ELF-1 (cell line): Measurements from ENCODE around the gene FYN.

Experiments
- DNase-seq: peaks from one replicate; pipeline ENCODE4 v3.0.0-alpha.2; 2016; ENCODE audit warnings: low read depth, low spot score

FYN gene

GRCh38 chr6:111710911-111711310 lies 162.3 kb downstream of the FYN start:
- no peak for DNase-seq

- no peak for DNase-seq
These were observed 162.8 kb downstream of the FYN start for GRCh38 chr6:111710439-111710838.

GRCh38 chr6:111709615-111710398 lies 163.4 kb downstream of the FYN start:
- DNase-seq: peak; percentile 38

DNA sequence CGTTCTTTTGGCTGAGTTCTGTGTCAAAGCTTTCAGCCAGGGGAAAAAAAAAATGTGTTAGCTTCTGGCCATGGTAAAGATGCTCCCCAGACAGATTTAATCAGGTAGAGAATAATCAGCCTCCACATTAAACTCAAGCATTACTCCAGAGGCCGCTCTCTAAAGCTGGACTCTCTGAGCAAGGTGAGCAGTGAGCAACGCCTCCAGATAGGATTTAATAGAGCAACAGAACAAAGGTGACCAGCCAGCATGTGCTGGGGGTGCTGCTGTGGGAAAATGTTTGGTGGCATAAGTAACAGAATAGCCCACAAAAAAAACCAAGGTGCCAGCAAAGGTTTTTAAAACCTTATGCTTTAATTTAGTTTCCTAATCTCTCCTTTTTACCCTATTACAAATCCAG lies 164.1 kb downstream of the FYN start:
- DNase-seq: no peak

GRCh38 chr6:111707773-111708172 lies 165.5 kb downstream of the FYN start:
- no peak for DNase-seq

DNA sequence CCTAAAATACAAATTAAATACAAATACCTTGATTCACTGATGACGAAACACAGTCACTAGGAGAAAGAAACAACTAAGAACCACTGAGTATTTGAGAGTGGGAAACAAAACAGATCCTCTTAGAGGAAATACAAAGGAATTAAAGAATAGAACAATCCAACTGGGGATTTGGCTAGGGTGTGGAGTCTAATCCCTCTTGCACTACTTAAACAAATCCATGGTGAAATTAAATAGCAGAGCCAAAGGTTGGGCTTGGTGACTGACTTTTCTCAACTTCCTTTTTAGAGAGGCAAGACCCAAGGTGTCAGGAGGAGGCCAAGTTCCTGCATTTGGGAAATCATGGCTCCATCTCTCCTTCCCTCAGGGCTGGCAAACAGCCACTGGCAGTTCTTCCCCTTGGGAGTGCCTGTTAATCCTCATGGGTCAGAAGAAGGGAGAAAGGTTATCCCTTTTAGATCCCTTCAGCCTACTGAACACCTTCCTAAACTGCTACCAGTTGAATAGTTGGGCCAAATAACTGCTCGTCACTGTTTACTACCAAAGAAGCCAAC lies 166.3 kb downstream of the FYN start:
- DNase-seq: no peak

DNA sequence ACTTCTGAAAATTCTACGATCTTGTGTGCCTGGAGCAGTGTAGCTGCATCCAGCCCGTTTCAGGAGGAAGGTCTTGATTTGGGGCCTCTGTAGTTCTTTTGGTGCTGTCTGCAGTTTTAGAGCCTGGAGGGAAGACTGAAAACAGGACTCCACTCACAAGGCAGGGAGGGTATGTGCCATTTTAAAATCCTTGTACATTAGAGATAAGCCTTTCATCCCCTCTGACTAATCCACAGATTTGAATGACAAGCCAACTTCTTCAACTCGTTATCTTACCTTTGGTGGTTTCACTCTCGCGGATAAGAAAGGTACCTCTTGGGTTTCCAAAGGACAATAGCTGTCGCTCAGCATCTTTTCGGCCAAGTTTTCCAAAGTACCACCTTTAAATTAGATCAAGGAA lies 169.5 kb downstream of the FYN start:
- no peak for DNase-seq

DNA sequence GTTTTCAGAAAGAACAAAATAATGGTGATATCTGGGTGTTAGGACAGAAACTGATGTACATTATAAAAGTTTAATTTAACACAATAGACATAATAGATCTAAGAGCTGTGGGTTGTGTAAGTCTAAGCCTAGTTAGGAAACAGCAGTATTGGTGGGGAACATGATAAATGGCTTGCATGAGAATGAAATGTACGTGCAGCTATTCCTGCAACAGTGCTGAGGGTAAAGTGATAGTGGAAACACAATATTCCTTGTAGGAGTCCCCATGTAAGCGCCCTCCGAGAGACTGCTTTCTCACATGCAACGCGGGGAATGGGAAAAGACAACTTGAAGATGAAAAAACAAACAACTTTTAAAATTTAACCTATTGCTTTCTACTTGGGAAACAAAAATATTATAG lies 171.0 kb downstream of the FYN start:
- DNase-seq: no peak

GRCh38 chr6:111701146-111701545 lies 172.1 kb downstream of the FYN start:
- DNase-seq: no peak

GRCh38 chr6:111700135-111700690 lies 173.0 kb downstream of the FYN start:
- DNase-seq: no peak

GRCh38 chr6:111699123-111699522 lies 174.1 kb downstream of the FYN start:
- no peak for DNase-seq

DNA sequence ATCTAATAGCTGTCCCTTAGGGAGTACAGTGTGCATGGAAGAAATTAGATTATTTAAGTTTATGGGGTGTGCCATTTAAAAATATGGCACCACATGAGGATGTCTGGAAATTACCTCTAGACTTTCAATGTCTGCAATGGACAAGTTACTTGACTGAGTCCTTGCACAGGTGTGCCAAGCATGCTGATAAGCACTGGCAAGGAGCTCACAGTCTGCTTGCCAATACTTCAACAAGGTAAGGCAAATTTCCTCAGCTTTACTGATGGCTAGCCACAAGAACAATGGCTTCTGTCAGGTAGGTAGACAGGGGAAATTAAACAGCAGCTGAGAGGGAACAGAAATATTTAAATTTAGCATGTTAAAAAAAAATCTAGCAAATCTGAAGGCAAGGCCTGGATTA lies 176.4 kb downstream of the FYN start:
- DNase-seq: no peak

DNA sequence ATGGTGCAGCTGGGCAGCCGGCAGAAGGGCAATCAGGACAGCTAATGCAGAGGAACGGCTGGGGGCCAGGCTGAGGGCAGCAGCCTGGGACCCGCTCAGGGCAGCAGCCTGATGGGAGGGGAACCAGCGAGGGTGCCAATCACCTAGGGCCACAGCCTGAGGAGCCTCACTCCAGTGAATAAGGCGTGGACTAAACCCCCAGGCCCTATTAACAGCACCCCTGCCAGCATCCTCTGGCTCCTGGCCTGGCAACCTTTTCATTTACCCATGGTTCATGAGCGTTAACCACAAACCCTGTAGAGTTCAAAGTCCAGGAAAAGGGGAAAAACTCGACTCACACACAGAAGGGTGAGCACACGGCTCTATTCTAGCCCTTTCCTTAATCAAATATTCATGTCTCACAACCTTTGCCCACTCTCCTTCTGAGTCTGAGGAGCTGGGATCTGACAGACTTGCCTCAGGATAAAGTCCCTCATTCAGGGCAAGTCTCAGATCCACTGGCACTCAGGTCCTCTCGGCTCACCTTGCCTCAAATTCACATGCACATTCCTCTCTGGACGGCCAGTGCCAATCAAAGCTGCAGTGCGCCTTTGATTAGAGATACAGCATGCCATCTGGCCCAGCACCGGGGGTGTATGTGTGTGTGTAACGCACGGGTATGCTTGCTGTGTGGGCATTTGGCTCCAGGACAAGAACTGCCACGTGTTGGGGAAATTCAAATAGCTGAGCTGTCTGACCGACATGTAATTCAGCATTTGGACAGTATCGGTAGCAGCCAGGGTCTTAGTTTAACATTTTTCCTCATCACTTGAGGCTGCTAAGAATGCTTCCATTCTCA lies 180.7 kb downstream of the FYN start:
- DNase-seq: no peak

DNA sequence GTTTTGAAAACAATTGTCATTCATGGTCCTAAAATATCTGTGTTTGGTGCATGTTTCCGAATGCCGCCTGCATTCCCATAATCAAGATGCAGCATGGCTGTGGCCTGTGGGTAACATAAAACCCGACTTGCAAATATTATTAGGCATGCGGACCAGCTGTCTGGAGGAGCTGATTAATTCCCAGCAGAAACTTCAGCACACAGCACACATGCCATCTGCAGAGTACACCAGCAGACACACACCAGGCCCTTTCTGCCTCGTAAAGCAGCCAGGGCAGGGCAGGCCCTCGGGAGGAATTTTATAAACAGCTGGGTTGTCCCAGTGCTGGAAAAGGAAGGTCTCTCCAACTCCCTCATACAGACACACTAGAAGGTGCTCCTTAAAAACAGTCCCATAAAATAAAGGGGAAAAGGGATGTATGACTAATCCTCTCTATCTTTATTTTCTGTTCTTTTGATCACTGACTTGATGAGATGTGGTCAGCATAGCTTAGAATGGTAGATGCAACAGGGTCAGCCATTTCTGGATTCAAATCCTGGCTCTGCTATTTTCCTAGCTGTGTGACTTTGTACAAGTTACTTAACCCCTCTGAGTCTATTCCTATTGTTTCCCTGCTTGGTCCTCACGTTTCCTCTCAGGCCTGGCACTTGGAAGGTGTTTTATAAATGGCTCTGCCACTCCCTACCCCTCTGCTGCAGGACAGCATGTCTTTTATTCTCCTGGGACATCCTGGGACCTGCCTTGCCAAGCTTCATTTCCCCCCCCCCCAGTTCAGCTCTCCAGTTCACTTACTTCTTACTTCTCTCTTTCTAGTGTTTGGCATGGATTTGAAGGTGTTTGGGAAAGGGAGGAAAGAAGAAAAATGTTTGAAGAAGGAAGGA lies 181.7 kb downstream of the FYN start:
- DNase-seq: peak; percentile 27

DNA sequence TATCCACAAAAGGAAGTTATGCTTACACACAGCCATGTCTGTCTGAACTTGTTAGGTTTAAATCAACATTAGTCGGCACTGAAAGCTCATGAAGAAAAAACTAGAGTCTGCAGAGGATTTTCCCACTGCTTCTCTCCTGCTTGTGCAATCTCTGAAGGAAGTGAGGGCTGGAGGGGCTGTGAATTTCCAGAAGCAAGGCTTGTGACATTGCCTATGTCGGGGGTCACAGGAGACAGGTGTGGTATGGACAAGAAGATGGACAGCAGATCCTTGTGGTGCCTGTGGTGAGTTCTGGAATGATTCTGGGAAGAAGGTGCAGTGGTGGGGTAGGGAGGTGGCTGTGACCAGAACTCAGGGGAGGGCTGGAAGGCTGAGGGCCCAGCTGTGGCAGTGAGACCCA lies 183.3 kb downstream of the FYN start:
- no peak for DNase-seq

DNA sequence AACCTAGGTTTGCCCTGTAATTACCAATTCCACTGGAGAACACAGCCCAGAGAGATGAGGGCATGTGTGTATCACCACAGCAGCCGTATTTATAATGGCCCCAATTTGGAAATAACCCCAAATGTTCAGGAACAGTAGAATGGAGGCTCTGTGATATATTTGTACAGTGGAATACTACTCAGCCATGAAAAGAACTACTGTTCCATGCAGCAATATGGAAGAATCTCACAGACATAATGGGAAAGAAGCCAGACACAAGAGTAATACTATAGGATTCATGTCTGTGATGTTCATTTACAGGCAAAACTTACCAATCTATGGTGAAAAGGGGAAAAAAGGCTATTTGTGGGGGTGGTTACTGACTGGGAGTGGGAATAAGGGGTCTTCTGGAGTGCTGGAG lies 183.8 kb downstream of the FYN start:
- DNase-seq: no peak

DNA sequence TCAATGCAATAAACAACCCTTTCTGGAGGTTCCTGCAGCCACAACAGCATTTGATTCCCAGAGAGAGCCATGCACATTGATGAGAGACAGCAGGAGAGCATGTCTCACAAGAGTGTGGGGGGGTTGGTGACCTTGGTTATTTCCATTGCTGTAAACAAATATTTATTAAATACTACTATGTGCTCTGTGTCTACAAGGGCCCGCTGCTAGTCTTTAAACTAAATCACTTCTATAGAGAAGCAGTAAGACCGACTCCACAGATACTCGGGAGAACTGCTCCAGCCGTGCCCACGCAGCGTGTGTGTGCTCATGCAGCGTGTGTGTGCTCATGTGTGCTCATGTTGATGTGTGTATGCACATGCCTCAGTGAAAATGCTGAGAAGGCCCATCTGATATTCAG lies 184.9 kb downstream of the FYN start:
- no peak for DNase-seq

GRCh38 chr6:111687652-111688051 lies 185.6 kb downstream of the FYN start:
- no peak for DNase-seq

- no peak for DNase-seq
These were observed 186.4 kb downstream of the FYN start for GRCh38 chr6:111686932-111687266.

DNA sequence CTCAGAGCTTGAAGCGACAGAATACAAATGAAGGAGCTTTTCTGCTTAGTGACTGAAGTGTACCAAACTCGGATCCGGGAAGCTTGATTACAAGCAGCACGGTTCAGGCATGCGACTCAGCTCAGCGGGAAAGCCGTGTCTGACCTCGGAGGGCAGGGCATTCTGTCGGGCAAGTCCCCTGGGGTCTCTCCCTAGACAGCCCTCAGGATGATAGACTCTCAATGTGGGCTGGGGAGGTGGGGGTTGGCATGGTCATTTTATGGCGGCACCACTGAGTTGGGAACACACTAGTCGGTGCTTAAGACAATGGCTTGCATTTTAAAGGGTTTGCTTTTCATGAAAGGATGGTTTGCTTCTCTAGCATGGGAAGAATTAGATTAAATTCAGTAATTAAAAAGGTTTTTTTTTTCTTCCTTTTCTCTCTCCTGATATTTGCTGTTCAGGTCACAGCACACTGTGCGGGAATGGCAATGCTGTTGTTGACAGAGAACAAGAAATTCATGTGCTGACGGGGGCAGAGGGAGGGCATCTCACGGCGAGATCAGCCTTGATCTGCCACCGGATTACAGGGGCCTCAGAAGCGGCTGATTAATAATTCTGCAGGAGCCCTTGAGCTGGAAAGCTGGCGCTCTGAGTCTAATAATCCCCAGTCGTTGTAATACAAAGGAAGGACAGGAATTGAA lies 186.9 kb downstream of the FYN start:
- DNase-seq: peak; percentile 58

DNA sequence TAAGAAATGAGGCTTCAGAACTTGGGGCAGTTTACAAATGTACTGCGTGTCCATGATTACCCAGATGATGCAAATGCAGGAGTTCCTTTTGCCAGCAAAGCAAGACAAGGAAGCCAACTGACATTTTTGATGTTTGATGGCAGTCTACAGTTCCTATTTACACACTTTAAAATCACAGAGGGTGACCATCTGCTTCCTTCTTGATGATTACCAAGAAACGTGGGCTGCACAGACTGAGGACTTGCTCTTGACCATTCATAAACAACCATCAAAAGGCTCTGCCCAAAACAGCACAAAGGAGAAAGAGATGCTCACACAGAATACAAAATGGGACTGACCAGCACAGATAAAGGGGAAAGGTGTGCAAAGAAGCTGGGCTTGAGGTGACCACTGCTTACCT lies 187.7 kb downstream of the FYN start:
- DNase-seq: no peak
